ENCODE results near the gene DPP7.

DPP7 gene

GRCh38 chr9:137156567-137157375 is 42.2 kb upstream of the DPP7 start:
- peak; percentile 53 to 58 for DNase-seq (ENCODE audit: low read depth in 2 of 2)
- H3K4me3 ChIP-seq (replicated peaks in 1 of 2; ENCODE audit: low read depth in 2 of 2, low read length in 2 of 2): peak overlapping the region; percentile 25 to 39

GRCh38 chr9:137152844-137153405 is 38.4 kb upstream of the DPP7 start:
- no peak for DNase-seq (ENCODE audit: low read depth in 2 of 2)
- no peak for TF ChIP-seq CTCF (IDR thresholded peaks at IDR 0.05; ENCODE audit: low read depth, low read length)
- no peak overlapping the region for H3K4me3 ChIP-seq (replicated peaks in 1 of 2; ENCODE audit: low read depth in 2 of 2, low read length in 2 of 2)

More at GRCh38 chr9:137156567-137157375, 42.2 kb upstream of the DPP7 start:
- no peak for TF ChIP-seq CTCF (IDR thresholded peaks at IDR 0.05; ENCODE audit: low read depth, low read length)

GRCh38 chr9:137150617-137151457 is 36.3 kb upstream of the DPP7 start:
- DNase-seq (ENCODE audit: low read depth in 2 of 2): peak; percentile 28 to 50
- no peak overlapping the region for H3K4me3 ChIP-seq (replicated peaks in 1 of 2; ENCODE audit: low read depth in 2 of 2, low read length in 2 of 2)
- no peak for TF ChIP-seq CTCF (IDR thresholded peaks at IDR 0.05; ENCODE audit: low read depth, low read length)

GRCh38 chr9:137149942-137150616 is 35.5 kb upstream of the DPP7 start:
- no peak for DNase-seq (ENCODE audit: low read depth in 2 of 2)
- TF ChIP-seq CTCF (IDR thresholded peaks at IDR 0.05; ENCODE audit: low read depth, low read length): no peak
- H3K4me3 ChIP-seq (replicated peaks in 1 of 2; ENCODE audit: low read depth in 2 of 2, low read length in 2 of 2): no peak overlapping the region

GRCh38 chr9:137149363-137149762 is 34.8 kb upstream of the DPP7 start:
- no peak overlapping the region for H3K4me3 ChIP-seq (replicated peaks in 1 of 2; ENCODE audit: low read depth in 2 of 2, low read length in 2 of 2)
- no peak for TF ChIP-seq CTCF (IDR thresholded peaks at IDR 0.05; ENCODE audit: low read depth, low read length)
- no peak for DNase-seq (ENCODE audit: low read depth in 2 of 2)

GRCh38 chr9:137148661-137149060 is 34.1 kb upstream of the DPP7 start:
- TF ChIP-seq CTCF (IDR thresholded peaks at IDR 0.05; ENCODE audit: low read depth, low read length): no peak
- H3K4me3 ChIP-seq (replicated peaks in 1 of 2; ENCODE audit: low read depth in 2 of 2, low read length in 2 of 2): no peak overlapping the region
- no peak for DNase-seq (ENCODE audit: low read depth in 2 of 2)

All from cardiac fibroblast (primary cell).